ENCODE measurements around the gene PIK3CB.

- TF ChIP-seq, protein P1, sequence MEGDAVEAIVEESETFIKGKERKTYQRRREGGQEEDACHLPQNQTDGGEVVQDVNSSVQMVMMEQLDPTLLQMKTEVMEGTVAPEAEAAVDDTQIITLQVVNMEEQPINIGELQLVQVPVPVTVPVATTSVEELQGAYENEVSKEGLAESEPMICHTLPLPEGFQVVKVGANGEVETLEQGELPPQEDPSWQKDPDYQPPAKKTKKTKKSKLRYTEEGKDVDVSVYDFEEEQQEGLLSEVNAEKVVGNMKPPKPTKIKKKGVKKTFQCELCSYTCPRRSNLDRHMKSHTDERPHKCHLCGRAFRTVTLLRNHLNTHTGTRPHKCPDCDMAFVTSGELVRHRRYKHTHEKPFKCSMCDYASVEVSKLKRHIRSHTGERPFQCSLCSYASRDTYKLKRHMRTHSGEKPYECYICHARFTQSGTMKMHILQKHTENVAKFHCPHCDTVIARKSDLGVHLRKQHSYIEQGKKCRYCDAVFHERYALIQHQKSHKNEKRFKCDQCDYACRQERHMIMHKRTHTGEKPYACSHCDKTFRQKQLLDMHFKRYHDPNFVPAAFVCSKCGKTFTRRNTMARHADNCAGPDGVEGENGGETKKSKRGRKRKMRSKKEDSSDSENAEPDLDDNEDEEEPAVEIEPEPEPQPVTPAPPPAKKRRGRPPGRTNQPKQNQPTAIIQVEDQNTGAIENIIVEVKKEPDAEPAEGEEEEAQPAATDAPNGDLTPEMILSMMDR (conservative IDR thresholded peaks at IDR 0.05; ENCODE audit: low read depth, low read length): no peak
- no peak for TF ChIP-seq EZH2 (IDR thresholded peaks at IDR 0.05; ENCODE audit: borderline replicate concordance, low read depth, low read length, poor library complexity, severe bottlenecking)
Observed at GRCh38 chr3:138615462-138615861, 219.3 kb downstream of the PIK3CB start.

Data from A673 (cell line).